ENCODE measurements around the gene CHD5.
A peak's percentile ranks its signal among the peaks of the same experiment; 100 is the strongest.

CHD5 gene

DNA sequence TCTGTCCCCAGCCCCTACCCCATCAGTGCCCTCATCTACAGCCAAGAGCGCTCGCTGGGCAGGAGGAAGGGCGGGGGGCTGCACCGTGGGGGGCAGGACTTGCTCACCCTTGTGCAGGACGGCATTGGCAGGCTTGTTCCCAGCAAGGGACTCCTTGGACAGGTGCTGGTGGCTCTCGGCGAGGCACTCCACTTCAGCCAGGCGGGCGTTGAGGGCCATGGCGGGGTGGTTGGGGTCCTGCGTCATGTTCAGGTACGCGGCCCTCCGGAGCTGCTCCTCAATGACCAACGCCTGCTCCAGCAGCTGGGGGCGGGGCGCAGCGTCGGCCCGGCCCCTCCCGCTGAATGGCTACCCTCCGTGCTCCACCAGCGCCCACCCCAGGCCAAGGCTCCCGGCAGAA is 70.4 kb downstream of the CHD5 start:
- no peak for DNase-seq

DNA sequence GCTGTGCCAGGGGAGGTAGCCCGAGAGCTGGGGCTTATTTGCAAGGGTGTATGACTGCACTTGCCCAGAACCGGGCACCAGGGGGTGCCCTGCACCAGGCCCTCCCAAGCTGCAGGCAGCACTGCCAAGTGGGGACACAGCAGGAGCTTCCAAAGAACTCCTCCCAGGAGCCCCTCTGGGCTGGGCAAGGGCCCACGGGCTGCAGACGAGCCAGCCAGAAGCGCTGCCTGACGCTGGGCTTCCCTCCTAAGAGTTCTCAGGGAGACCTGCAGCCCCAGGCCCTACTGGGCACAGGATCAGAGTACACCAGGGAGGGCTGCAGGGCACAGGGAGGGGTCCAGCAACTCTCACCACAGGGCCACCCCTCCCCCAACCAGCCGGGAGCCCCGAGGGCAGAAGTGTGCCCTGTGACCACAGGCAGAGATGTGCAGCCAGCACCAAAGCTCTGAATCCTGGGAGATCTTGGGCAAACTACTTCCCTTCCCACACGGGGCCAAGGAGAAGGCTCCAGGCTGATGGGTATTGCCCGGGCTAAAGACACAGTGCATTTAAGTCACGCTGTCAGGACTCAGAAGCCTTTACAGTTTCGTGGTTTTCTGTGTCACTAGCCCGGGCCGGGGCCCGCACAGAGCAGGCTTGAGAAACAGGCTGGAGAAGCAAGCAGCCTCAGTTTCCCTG is 71.0 kb downstream of the CHD5 start:
- peak; percentile 78 for DNase-seq

DNA sequence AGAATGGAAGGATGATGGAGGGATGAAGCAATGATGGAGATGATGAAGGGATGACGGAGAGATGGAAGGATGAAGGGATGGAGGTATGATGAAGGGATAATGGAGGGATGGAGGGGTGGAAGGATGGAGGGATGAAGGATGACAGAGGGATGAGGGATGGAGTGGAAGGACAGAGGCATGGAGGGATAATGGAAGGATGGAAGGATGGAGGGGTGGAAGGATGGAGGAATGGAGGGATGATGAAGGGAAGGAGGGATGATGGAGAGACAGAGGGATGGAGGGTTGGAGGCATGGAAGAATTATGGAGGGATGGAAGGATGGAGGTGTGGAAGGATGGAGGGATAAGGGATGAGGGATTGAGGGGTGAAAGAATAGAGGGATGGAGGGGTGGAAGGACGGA is 71.6 kb downstream of the CHD5 start:
- no peak for DNase-seq

DNA sequence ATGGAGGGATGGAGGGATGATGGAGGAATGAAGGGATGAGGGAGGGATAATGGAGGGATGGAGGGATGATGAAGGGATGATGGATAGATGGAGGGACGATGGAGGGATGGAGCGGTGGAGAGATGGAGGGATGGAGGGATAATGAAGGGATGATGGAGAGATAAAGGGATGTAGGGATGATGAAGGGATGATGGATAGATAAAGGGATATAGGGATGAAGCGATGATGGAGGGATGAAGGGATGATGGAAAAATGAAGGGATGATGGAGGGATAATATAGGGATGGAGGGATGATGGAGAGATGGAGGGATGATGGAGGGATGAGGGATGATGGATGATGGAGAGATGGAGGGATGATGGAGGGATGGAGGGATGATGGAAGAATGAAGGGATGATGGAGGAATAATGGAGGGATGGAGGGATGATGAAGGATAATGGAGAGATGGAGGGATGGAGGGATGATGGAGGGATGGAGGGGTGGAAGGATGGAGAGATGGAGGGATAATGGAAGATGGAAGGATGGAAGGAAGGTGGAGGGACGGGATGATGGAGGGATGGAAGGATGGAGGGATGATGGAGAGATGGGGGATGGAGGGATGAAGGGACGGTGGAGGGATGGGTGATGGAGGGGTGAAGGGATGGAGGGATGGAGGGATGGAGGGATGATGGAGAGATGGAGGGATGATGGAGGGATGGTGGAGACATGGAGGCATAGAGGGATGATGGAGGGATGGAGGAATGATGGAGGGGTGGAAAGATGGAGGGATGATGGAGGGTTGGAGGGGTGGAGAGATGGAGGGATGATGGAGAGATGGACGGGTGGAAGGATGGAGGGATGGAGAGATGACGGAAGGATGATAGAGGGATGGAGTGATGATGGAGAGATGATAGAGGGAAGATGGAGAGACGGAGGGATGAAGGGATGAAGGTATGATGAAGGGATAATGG is 72.4 kb downstream of the CHD5 start:
- DNase-seq = no peak

DNA sequence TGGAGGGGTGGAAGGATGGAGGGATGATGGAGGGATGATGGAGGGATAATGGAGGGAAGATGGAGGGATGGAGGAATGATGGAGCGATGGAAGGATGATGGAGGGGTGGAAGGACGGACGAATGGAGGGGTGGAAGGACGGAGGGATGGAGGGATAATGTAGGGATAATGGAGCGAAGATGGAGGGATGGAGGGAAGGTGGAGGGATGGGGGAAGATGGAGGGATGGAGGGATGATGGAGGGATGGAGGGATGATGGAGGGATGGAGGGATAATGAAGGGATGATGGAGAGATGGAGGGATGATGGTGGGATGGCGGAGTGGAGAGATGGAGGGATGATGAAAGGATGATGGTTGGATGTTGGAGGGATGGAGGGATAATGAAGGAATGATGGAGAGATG is 73.1 kb downstream of the CHD5 start:
- no peak for DNase-seq

DNA sequence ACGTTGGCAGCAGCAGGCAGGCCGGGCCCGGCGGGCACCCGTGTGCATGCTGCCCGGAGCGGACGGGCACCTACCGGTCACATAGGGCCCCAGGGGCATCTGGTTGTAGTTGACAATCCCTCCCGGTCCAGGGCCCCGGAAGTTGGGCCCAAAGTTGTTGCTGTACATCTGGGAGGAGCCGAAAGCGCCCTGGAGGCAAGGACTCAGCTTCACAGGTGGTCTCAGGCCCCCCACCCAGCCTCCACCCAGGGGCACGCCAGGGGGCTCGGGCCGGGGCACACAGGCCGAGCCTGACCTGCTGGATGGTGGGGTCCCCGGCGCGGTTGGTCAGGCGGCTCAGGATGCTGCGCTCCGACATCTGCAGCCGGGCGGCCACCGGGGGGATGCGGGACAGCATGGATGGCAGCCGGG is 73.8 kb downstream of the CHD5 start:
- no peak for DNase-seq

DNA sequence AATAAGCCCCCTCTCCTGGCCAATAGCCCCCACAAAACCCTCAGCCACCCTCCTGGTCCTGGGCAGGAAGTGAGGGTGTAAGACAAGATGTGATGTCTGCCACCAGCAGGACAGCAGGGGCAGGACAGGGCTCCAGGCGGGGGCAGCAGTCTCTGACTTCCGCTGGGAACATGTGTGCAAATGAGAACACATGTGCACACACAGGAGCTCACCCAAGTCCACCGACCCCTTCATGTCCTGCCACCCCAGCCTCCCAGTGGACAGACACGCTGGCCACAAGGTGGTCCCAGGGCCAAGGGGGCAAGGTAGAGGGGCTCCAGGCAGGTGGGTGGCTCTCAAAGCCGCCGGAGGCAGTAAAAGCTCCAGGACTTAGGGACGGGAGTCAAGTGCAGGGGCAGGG is 74.4 kb downstream of the CHD5 start:
- DNase-seq = no peak

DNA sequence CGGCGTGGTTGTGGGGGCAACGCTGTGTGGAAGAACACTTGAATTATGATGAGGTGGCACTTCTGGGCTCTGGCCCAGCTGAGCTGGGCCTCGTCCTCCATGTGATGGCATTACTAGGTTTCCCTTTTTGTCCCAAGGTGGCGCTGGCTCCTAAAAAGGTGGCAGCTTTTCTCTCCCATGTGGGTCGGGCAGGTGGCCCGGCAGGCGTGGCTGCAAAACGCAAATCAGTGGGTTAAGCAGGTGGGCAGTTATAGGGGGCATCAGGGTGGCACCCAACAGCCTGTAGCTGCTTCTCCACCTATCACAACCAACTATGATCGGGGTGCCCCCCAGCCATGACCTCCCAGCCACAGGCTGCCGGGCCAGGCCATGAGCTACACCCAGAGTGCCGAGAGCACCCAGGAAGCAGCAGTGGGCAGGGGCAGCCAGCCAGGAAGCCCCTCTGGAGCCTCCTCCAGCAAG is 74.9 kb downstream of the CHD5 start:
- no peak for DNase-seq

DNA sequence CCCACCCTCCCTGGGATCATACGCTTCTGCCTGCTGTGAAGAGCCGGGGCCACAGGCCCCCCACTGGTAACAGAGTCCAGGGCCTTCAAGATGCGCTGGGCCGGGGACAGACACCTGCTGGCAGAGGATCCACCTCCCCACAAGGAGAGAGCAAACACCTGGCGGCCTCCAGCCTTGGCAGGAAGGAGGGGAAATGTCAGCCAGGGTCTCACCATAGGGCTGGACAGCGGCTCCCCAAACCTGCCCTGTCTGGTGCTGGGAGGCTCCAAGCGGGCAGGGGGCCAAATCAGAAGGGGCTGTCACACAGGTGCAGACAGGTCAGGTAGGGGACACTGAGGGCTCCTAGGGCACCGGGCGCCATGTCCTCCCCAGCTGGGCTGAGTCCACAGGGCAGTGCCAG is 75.5 kb downstream of the CHD5 start:
- no peak for DNase-seq

DNA sequence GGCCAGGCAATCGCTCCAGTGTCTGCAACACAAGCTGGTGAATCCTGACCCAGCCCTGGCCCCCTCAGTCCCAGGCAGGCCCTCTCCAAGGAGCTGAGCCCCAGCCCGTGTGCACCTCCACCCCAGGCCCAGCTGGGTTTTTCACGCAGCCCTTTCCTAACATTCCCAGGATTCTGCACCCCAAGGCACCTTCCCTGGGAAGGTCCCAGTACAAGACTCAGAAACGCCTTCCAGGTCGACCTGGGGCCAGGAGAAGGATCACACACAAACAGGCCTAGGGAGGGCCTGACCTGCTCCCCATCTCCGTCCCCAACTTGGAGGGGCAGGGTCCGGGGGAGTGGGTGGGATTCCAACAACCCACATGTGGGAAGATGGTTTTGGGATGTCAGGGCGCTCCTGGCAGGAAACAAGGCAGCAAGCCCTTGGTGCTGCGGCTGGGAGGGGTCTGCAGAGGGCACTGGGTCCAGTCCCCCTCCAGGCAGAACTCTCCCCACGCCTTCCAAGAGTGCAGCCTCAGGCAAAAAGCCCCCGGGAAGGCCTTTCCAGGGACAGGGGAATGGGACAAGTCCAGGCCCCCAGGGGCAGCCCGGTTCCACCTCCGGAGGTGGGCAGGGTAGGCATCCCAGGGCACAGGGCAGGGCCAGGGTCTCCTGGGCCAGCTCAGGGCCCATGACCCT is 76.1 kb downstream of the CHD5 start:
- DNase-seq = no peak

DNA sequence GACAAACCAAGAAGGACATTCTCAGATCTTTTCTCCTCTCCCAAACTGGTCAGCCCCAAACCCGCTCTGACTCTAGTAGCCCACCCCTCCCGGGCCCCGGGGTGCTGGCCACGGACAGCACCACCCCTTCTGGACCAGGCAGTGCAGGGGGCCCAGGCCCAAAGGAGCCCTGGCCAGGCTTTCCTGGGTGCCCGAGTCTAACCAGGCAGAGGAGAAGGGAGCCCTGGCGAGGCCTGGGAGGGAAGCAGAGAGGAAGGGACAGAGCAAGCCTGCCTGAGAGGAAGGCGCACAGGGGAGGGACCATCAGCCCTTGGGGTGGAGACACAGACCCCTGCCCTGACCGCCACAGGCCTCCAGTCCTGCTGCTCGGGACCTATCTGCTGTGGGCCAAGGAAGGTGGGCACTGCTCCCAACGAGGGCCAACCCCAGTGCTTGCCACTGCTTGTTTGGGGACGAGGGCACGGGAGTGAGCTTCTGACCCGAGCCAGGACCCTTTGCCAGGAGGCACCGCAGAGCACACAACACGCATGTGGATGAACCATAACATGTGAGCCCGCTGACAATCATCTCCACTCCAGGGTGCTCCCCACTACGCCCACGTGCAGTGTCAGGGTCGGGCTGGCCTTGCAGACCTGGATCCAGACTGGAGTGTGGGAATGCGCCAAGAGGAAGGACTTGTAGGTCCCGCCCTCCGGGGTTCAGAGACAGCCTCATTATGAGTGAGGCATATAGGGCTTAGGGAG is 76.8 kb downstream of the CHD5 start:
- no peak for DNase-seq

DNA sequence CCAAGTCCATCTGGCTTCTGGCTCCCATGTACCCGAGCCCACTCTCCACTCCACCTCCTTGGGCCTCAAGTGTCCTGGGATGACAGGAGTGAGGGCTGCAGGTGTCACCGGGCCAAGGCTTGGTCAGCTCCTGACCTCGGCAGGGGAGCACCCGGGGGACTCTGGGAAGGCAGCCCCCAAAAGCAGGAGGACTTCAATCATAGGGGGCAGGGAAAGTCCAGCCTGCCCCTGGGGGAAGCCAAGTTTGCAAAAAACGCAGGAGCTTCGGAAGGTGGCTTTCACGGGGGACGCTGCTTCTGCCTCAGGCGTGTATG is 77.6 kb downstream of the CHD5 start:
- DNase-seq = no peak

DNA sequence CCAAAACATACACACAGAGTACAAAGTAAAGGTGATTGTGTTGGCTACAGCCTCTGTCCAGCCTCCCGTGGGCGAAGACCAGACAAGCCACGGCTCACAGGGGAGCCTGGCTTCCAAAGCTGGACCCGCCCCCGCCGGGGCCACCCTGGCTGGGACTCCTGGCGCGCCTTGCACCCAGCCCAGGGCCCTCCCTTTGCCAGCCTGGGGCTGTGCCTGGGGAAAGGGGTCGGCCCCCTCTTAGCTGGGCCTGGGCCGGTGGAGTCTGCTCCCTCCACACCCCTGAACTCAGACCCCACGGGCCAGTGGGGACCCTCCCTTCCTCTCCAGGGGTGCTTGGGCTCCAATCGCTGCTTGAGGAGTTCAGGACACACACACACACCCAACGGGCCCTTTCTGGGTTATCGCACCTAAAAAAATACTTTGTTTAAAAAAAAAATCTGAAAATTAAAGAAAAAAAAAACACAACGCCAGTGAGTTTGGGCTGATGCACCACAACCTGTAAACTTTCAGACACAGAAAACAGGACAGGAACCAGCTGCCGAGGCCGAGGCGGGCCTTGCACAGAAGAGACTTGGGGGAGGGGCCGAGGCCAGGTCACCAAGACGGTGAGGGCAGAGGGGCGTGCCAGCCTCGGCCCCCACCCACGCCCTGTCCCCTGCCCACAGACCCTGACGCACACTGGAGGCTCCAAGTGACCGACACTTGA is 78.1 kb downstream of the CHD5 start:
- DNase-seq = no peak

DNA sequence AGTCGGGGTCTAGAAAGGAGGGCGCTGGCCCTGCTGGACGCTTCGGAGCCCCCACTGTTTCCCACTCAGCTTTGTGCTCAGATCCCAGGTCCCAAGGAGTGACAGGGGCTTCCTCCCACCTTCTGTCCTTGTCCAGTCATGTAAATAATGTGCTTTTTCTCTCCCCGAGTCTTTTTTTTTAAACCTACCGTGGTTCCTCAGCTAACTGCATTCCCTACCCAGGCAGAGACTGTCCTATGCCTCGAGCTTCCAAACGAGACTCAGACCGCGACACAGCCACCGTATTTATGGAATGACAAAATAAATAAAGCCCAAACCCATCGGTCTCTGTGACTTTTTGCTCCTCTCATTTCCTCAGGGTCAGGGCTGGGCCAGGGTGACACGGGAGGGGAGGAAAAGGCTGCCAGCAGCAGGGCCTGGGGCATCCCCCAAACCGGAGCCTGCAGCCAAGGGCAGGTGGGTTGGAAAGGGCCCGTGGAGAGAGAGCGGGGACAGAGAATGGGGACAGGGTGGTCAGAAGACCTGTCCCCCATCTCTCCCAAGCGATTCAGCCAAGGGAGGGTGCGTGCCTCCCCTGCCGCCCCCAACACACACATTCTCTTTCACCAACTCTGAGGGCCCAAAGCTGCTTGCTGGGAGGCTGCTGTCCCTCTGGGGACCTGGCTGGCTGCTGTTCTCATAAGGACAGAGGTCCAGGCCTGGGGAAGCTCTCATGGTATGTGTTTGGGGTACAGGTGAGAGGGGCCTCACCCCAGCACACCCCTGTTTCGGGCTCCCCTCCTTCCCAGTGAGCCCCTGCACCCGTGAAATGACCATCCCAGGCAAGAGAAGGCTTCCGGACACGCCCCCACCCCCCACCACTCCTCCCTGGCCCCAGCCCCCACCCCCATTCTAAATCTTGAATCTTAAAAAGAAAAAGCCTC is 79.0 kb downstream of the CHD5 start:
- no peak for DNase-seq

DNA sequence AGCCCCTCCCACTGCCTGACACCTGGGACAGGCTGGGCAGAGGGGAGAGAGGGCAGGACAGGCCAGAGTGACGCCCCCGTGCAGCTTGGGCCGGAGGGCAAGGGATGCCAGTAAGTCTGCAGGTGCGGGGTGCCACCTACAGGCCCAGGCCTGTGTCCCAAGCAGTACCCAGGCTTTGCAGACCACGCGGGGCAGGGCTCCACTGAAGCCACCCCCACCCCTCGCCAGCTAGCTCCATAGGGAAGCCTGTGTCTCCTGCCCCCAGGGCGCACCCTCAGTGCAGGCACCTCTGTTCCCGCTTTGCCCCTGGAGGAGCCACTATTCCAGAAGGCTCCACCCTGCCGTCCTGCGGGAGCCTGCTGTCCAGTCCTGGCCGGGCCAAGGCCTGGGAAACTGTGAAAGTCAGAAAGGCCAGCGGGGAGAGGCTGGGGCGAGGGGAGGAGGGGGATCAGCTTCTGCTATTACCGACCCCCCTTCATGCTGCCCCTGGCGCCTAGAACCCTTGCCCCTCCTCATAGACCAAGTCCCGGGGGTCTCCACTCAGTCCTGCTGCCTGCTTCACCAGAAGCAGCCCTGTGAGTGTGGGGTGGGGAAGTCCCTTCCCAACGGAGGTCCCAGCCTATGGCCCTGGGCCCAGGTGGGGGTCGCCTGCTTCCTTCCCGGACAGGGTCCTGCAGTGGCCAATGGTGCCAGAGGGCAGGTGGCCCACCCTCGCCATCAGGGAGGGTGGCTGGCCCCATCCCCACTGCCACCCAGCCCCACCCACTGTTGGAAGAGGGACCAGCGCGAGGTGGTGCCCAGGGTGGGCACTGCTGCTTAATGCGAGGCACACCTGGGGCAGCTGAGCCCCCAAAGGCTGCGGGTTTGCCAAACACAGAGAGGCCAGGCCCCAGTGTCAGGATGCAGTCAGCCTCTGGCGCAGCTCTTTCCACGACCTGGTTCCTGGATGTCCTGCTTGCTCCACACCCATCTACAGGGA is 80.0 kb downstream of the CHD5 start:
- no peak for DNase-seq

DNA sequence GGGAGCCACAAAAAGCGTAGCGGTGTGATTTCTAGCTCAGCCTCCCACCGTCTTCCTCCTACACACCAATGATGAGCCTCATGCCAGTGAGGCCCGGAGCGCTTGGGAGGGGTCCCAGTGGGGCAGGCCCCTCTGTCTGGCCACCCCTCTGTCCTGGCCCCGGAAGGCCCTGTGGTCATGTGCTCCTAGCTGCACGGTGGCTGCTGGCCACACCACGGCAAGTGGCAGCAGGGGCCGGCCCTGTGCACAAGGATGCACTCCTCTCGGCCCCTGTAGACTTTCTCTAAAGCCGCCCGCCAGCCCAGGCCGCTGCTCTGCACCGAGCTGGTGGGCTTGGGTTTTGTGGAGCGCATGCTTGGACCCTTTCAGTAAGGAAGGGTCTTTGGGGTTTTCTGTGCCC is 80.8 kb downstream of the CHD5 start:
- no peak for DNase-seq

DNA sequence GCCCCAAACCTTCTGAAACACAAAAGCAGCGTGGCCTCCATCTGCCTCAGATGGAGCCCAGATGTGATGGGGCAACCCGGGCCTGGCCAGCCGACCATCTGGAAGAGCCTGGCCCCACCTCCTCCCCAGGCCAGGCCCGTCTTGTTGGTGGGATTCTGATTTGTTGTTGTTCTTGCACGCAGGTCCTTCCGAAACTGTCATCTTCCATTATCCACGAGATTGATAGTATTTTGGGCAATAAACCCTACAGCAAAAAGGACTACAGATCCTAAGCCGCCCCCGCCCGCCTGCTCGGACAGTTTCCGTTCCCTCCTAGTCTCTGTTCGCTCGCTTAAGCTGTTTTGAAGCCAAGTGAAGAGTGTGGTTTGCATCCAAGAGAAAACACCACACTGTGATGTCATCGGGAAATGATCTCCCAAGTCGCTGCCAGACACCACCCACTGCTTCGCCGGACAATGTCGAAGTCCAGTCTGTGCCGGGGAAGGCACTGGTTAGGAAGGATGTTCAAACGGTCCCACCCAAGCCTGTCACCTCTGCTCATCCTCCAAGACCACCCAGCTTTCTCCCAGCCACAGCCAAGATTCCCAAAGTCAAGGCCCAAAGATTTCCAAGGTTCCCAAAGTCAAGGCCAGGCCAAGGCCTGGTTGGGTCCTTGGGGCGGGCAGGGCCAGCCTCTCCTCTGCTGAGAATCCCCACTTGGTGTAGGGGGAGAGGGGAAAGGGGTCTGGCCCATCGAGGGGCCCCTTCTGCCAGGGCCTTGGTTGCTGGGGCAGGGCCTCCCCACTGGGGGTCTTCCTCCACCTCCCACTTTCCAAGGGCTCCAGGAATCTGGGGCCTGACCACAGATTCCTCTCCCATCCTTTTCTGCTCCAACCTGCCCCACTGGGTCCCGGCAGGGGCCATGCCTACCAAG is 81.6 kb downstream of the CHD5 start:
- DNase-seq = no peak

DNA sequence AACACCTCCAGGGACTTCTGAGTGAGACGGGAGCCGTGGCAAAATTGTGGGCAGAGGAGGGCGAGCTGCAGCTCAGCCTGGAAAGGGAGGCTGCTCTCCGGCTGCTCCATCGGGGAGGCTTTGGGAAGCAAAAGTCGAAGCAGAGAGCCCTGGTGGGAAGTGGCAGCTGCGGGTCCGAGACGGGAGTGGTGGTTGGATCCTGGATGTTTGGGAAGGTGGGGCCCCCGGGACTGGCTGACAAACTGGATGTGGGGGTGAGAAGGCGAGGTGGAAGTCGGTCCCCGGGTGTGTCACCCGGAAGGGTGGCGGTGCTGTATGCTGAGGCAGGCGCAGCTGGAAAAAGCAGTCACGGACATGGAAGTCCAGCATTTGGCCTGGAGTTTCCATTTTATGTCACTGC is 82.3 kb downstream of the CHD5 start:
- DNase-seq = no peak

DNA sequence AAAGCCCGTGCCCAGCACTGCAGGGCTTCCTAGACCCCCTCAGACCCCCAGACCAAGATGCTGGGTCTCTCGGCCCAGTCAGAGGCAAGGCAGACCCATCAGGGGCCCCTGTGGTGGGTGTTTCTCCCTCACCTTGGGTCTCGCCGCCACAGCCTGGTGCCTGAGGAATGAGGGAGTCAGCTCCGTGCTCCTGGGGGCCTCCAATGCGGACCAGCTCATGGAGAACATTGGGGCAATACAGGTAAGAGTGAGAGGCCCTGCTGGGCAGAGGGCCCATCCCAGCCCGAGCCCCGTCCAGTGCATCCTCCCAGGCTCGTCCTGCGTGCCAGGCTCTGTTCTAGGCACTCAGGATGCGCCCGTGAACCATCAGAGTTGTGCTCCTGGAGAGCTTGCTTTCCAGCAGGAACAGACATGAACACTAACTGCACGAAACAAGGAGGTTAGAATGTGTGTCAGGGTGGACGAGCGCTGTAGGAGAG is 83.0 kb downstream of the CHD5 start:
- no peak for DNase-seq

Data from NCI-H510A (cell line).